ENCODE measurements around the gene CCZ1B.
A peak's percentile ranks its signal among the peaks of the same experiment; 100 is the strongest.
"Not testable (repeated sequence)": the region's sequence is repeated elsewhere in the genome, so short reads cannot be mapped to it uniquely, and the experiment has no call there.

CCZ1B gene

GRCh38 chr7:6845971-6846449, 19.9 kb upstream of the CCZ1B start:
- H2AFZ ChIP-seq (ENCODE audit: low read depth, low read length); H3K9me3 ChIP-seq (ENCODE audit: low read length); H3K4me3 ChIP-seq (ENCODE audit: low read length); H3K4me1 ChIP-seq (ENCODE audit: insufficient read depth, low read length); H3K27me3 ChIP-seq (ENCODE audit: insufficient read depth, low read length); H3K36me3 ChIP-seq (ENCODE audit: insufficient read depth, low read length): not testable (repeated sequence)

GRCh38 chr7:6843654-6844053, 17.6 kb upstream of the CCZ1B start:
- H3K4me1 ChIP-seq (ENCODE audit: insufficient read depth, low read length); H2AFZ ChIP-seq (ENCODE audit: low read depth, low read length); H3K36me3 ChIP-seq (ENCODE audit: insufficient read depth, low read length); H3K27me3 ChIP-seq (ENCODE audit: insufficient read depth, low read length); H3K9me3 ChIP-seq (ENCODE audit: low read length); H3K4me3 ChIP-seq (ENCODE audit: low read length): not testable (repeated sequence)

GRCh38 chr7:6843092-6843491, 17.0 kb upstream of the CCZ1B start:
- H3K36me3 ChIP-seq (ENCODE audit: insufficient read depth, low read length); H3K27me3 ChIP-seq (ENCODE audit: insufficient read depth, low read length); H2AFZ ChIP-seq (ENCODE audit: low read depth, low read length); H3K4me1 ChIP-seq (ENCODE audit: insufficient read depth, low read length); H3K4me3 ChIP-seq (ENCODE audit: low read length); H3K9me3 ChIP-seq (ENCODE audit: low read length): not testable (repeated sequence)

- H3K4me3 ChIP-seq (ENCODE audit: low read length); H3K9me3 ChIP-seq (ENCODE audit: low read length); H2AFZ ChIP-seq (ENCODE audit: low read depth, low read length); H3K4me1 ChIP-seq (ENCODE audit: insufficient read depth, low read length); H3K36me3 ChIP-seq (ENCODE audit: insufficient read depth, low read length); H3K27me3 ChIP-seq (ENCODE audit: insufficient read depth, low read length): not testable (repeated sequence)
Observed at GRCh38 chr7:6842278-6842921, 16.3 kb upstream of the CCZ1B start.

- H3K36me3 ChIP-seq (ENCODE audit: insufficient read depth, low read length); H3K9me3 ChIP-seq (ENCODE audit: low read length); H3K27me3 ChIP-seq (ENCODE audit: insufficient read depth, low read length); H2AFZ ChIP-seq (ENCODE audit: low read depth, low read length); H3K4me3 ChIP-seq (ENCODE audit: low read length); H3K4me1 ChIP-seq (ENCODE audit: insufficient read depth, low read length): not testable (repeated sequence)
Observed at GRCh38 chr7:6837081-6837480, 11.0 kb upstream of the CCZ1B start.

GRCh38 chr7:6835521-6835920, 9.4 kb upstream of the CCZ1B start:
- not testable (repeated sequence) for H3K9me3 ChIP-seq (ENCODE audit: low read length); H3K27me3 ChIP-seq (ENCODE audit: insufficient read depth, low read length); H2AFZ ChIP-seq (ENCODE audit: low read depth, low read length); H3K4me1 ChIP-seq (ENCODE audit: insufficient read depth, low read length); H3K36me3 ChIP-seq (ENCODE audit: insufficient read depth, low read length); H3K4me3 ChIP-seq (ENCODE audit: low read length)

- Histone ChIP-seq H3K4me1 (ENCODE audit: insufficient read depth, low read length) (no peaks in the 10 kb centered on the region), H2AFZ (ENCODE audit: low read depth, low read length) (no peak overlapping the region), H3K36me3 (ENCODE audit: insufficient read depth, low read length) (no peaks in the 10 kb centered on the region), H3K27me3 (ENCODE audit: insufficient read depth, low read length) (no peaks in the 10 kb centered on the region), H3K4me3 (ENCODE audit: low read length) (no peak overlapping the region), H3K9me3 (ENCODE audit: low read length) (no peaks in the 10 kb centered on the region)
Observed at GRCh38 chr7:6833636-6834035, 7.6 kb upstream of the CCZ1B start.

- Histone ChIP-seq H3K4me1 (ENCODE audit: insufficient read depth, low read length) (no peaks in the 10 kb centered on the region), H3K27me3 (ENCODE audit: insufficient read depth, low read length) (no peaks in the 10 kb centered on the region), H3K36me3 (ENCODE audit: insufficient read depth, low read length) (no peaks in the 10 kb centered on the region), H3K9me3 (ENCODE audit: low read length) (no peaks in the 10 kb centered on the region), H3K4me3 (ENCODE audit: low read length) (no peak overlapping the region), H2AFZ (ENCODE audit: low read depth, low read length) (no peak overlapping the region)
Observed at GRCh38 chr7:6831018-6831725, 5.1 kb upstream of the CCZ1B start.

GRCh38 chr7:6830026-6830425, 4.0 kb upstream of the CCZ1B start:
- H3K4me3 ChIP-seq (ENCODE audit: low read length); H3K36me3 ChIP-seq (ENCODE audit: insufficient read depth, low read length): not testable (repeated sequence)

GRCh38 chr7:6829616-6830015, 3.5 kb upstream of the CCZ1B start:
- H2AFZ ChIP-seq (ENCODE audit: low read depth, low read length): not testable (repeated sequence)

More at GRCh38 chr7:6830026-6830425, 4.0 kb upstream of the CCZ1B start:
- H2AFZ ChIP-seq (ENCODE audit: low read depth, low read length); H3K4me1 ChIP-seq (ENCODE audit: insufficient read depth, low read length); H3K9me3 ChIP-seq (ENCODE audit: low read length); H3K27me3 ChIP-seq (ENCODE audit: insufficient read depth, low read length): not testable (repeated sequence)

GRCh38 chr7:6827180-6827579, 1.1 kb upstream of the CCZ1B start:
- not testable (repeated sequence) for H3K4me3 ChIP-seq (ENCODE audit: low read length); H3K36me3 ChIP-seq (ENCODE audit: insufficient read depth, low read length); H3K27me3 ChIP-seq (ENCODE audit: insufficient read depth, low read length); H3K9me3 ChIP-seq (ENCODE audit: low read length); H3K4me1 ChIP-seq (ENCODE audit: insufficient read depth, low read length); H2AFZ ChIP-seq (ENCODE audit: low read depth, low read length)

More at GRCh38 chr7:6829616-6830015, 3.5 kb upstream of the CCZ1B start:
- not testable (repeated sequence) for H3K36me3 ChIP-seq (ENCODE audit: insufficient read depth, low read length); H3K4me1 ChIP-seq (ENCODE audit: insufficient read depth, low read length); H3K27me3 ChIP-seq (ENCODE audit: insufficient read depth, low read length); H3K9me3 ChIP-seq (ENCODE audit: low read length); H3K4me3 ChIP-seq (ENCODE audit: low read length)

- not testable (repeated sequence) for H3K4me1 ChIP-seq (ENCODE audit: insufficient read depth, low read length); H3K36me3 ChIP-seq (ENCODE audit: insufficient read depth, low read length); H3K9me3 ChIP-seq (ENCODE audit: low read length); H2AFZ ChIP-seq (ENCODE audit: low read depth, low read length); H3K27me3 ChIP-seq (ENCODE audit: insufficient read depth, low read length)
- H3K4me3 ChIP-seq (ENCODE audit: low read length): peak overlapping the region; percentile 49
Observed at GRCh38 chr7:6825236-6826125, 594 bp downstream of the CCZ1B start.

- not testable (repeated sequence) for H3K4me1 ChIP-seq (ENCODE audit: insufficient read depth, low read length); H3K9me3 ChIP-seq (ENCODE audit: low read length); H3K4me3 ChIP-seq (ENCODE audit: low read length); H2AFZ ChIP-seq (ENCODE audit: low read depth, low read length); H3K27me3 ChIP-seq (ENCODE audit: insufficient read depth, low read length)
- H3K36me3 ChIP-seq (ENCODE audit: insufficient read depth, low read length): peaks cover 12% of the 10 kb centered on the region
Observed at GRCh38 chr7:6821622-6822021, 4.5 kb downstream of the CCZ1B start.
